A549 (cell line): Measurements from ENCODE around the gene ASB1. TPM values are rescaled to one million over a fixed set of nuclear protein-coding genes. Genes with fewer than 3 reads are reported as not detected.

Source experiments
- ATAC-seq, 2 experiments: fragments of 200-7000 bp in 1 of 2; fragments of >200 bp in 1 of 2; cut with Nextera tagmentation in 1 of 2; cut with Tn5 transposase in 1 of 2; 3 replicates each; pipeline versions ENCODE4 v1.8.0 to v1.9.1; 2018 to 2020; ENCODE audit warnings: mild to moderate bottlenecking in 1 of 2, moderate library complexity in 1 of 2
- CTCF ChIA-PET: fragments of 300-600 bp; sonication (Branson Sonifier 250); formaldehyde crosslinking; extraction: SDS; loops from one replicate; lab custom pipeline; 2021; ENCODE audit warnings: antibody characterized with exemption, inconsistent platforms; lab: Yijun Ruan, JAX
- POLR2A ChIA-PET: fragments of 350-600 bp; formaldehyde crosslinking; extraction: SDS; loops from one replicate; lab custom pipeline; 2021; ENCODE audit warnings: antibody characterized with exemption, inconsistent platforms; lab: Yijun Ruan, JAX
- DNase-seq, 2 experiments: peaks; one replicate each; pipeline versions ENCODE4 v3.0.0 to v3.0.0-alpha.2; 2011 to 2016; ENCODE audit warnings: low read depth in 1 of 2, low spot score in 1 of 2
- FAIRE-seq: peaks from 2 replicates; lab custom pipeline; 2011; peaks lifted over from hg19 to GRCh38; lab: Jason Lieb, UNC
- H3K27ac ChIP-seq, 2 experiments: fragments of >200 bp; sonication (Bioruptor Twin); formaldehyde crosslinking; 3 replicates each; pipeline ENCODE4 v1.5.1; 2016 to 2017
- H3K4me1 ChIP-seq: fragments of >200 bp; sonication (Bioruptor Twin); formaldehyde crosslinking; 3 replicates; pipeline ENCODE4 v1.6.1; 2016
- H3K4me2 ChIP-seq: fragments of >200 bp; sonication (Bioruptor Twin); formaldehyde crosslinking; 3 replicates; pipeline ENCODE4 v1.6.1; 2016
- H3K4me3 ChIP-seq: fragments of >200 bp; sonication (Bioruptor Twin); formaldehyde crosslinking; 3 replicates; pipeline ENCODE4 v1.5.1; 2016
- H3K9me3 ChIP-seq: fragments of >200 bp; sonication (Bioruptor Twin); formaldehyde crosslinking; 3 replicates; pipeline ENCODE4 v1.6.1; 2016
- BCL3 ChIP-seq: fragments of >200 bp; sonication (Bioruptor Twin); formaldehyde crosslinking; IDR thresholded peaks from 3 replicates; pipeline ENCODE4 v1.6.1; 2016
- CBX2 ChIP-seq: fragments of 200-600 bp; sonication (generic); IDR thresholded peaks from 2 replicates; pipeline ENCODE4 v1.6.1; 2016; ENCODE audit warnings: low read depth, mild to moderate bottlenecking, borderline replicate concordance
- CBX8 ChIP-seq: fragments of 200-600 bp; sonication (generic); IDR thresholded peaks from 2 replicates; pipeline ENCODE4 v1.6.1; 2016
- CTCF ChIP-seq: fragments of >200 bp; sonication (Bioruptor Twin); formaldehyde crosslinking; IDR thresholded peaks from 3 replicates; pipeline ENCODE4 v1.5.1; 2016
- E2F6 ChIP-seq: IDR thresholded peaks from 2 replicates; pipeline ENCODE4 v1.6.1; 2012; ENCODE audit warnings: low read depth, borderline replicate concordance
- EHMT2 ChIP-seq: fragments of 200-600 bp; sonication (generic); IDR thresholded peaks from 2 replicates; pipeline ENCODE4 v1.6.1; 2016; ENCODE audit warnings: antibody characterized with exemption, low read depth, mild to moderate bottlenecking, moderate library complexity
- EP300 ChIP-seq, 2 experiments: fragments of >200 bp; sonication (Bioruptor Twin); formaldehyde crosslinking; IDR thresholded peaks; 2 replicates in 1 of 2; 3 replicates in 1 of 2; pipeline ENCODE4 v1.6.1; 2016 to 2017
- HDAC2 ChIP-seq: fragments of 200-600 bp; sonication (generic); IDR thresholded peaks from 2 replicates; pipeline ENCODE4 v1.6.1; 2016
- HOXA7 ChIP-seq: fragments of 250-450 bp; sonication (Bioruptor Pico); IDR thresholded peaks from 2 replicates; pipeline ENCODE4 v1.5.0; 2020; ENCODE audit warnings: mild to moderate bottlenecking, moderate library complexity
- HOXB5 ChIP-seq: fragments of 250-450 bp; sonication (Bioruptor Pico); IDR thresholded peaks from 2 replicates; pipeline ENCODE4 v1.5.0; 2020; ENCODE audit warnings: mild to moderate bottlenecking, moderate library complexity
- JUNB ChIP-seq: fragments of >200 bp; sonication (Bioruptor Twin); formaldehyde crosslinking; IDR thresholded peaks from 2 replicates; pipeline ENCODE4 v1.6.1; 2016
- KDM1A ChIP-seq: fragments of 200-600 bp; sonication (generic); IDR thresholded peaks from 2 replicates; pipeline ENCODE4 v1.6.1; 2016; ENCODE audit warnings: low read depth, mild to moderate bottlenecking
- KDM5A ChIP-seq: fragments of 200-600 bp; sonication (generic); IDR thresholded peaks from 2 replicates; pipeline ENCODE4 v1.6.1; 2016; ENCODE audit warnings: antibody characterized with exemption, mild to moderate bottlenecking
- MAX ChIP-seq: IDR thresholded peaks from 2 replicates; pipeline ENCODE4 v1.6.1; 2012
- NFE2L2 ChIP-seq: fragments of 150-350 bp; conservative IDR thresholded peaks from 2 replicates; pipeline ENCODE4 v1.6.1; 2014; ENCODE audit warnings: low read length
- NPAS2 ChIP-seq: fragments of 250-450 bp; sonication (Bioruptor Pico); IDR thresholded peaks from 2 replicates; pipeline ENCODE4 v1.8.0; 2022; ENCODE audit warnings: mild to moderate bottlenecking, moderate library complexity, borderline replicate concordance
- NR3C1 ChIP-seq: fragments of >200 bp; sonication (Bioruptor Twin); formaldehyde crosslinking; IDR thresholded peaks from 3 replicates; pipeline ENCODE4 v1.6.1; 2017
- PHF8 ChIP-seq: fragments of 200-600 bp; sonication (generic); IDR thresholded peaks from 2 replicates; pipeline ENCODE4 v1.6.1; 2016; ENCODE audit warnings: low read depth, mild to moderate bottlenecking, antibody characterized with exemption, moderate library complexity, borderline replicate concordance
- POLR2A ChIP-seq: IDR thresholded peaks from 2 replicates; pipeline ENCODE4 v1.6.1; 2012; ENCODE audit warnings: mild to moderate bottlenecking, low read length
- RFX5 ChIP-seq: fragments of 450-650 bp; IDR thresholded peaks from 2 replicates; pipeline ENCODE4 v1.7.1; 2014; ENCODE audit warnings: antibody characterized with exemption, mild to moderate bottlenecking, moderate library complexity
- SREBF2 ChIP-seq: fragments of 450-650 bp; IDR thresholded peaks from 2 replicates; pipeline ENCODE4 v1.6.1; 2014; ENCODE audit warnings: mild to moderate bottlenecking, moderate library complexity
- ZC3H11A ChIP-seq: fragments of 450-650 bp; IDR thresholded peaks from 2 replicates; pipeline ENCODE4 v1.6.1; 2014; ENCODE audit warnings: antibody characterized with exemption, mild to moderate bottlenecking
- ZFP36 ChIP-seq: fragments of 450-650 bp; IDR thresholded peaks from 2 replicates; pipeline ENCODE4 v1.6.1; 2014; ENCODE audit warnings: borderline replicate concordance; ENCODE audit not compliant: partially characterized antibody
- ZSCAN20 ChIP-seq: fragments of 250-450 bp; sonication (Bioruptor Pico); IDR thresholded peaks from 2 replicates; pipeline ENCODE4 v1.8.0; 2022; ENCODE audit warnings: mild to moderate bottlenecking, moderate library complexity
- WGBS: methylation state at CpG from one replicate; pipeline ENCODE4 v1.1.6; 2017; ENCODE audit errors: missing lambda C conversion rate; 5-methylcytosine and 5-hydroxymethylcytosine counted together
- polyA plus RNA-seq, 4 experiments: library from polyadenylated mRNA; depleted of rRNA in 3 of 4; stranded (reverse); fragments of >200 nt; fragmentation: RNase III in 1 of 4; extraction: RNeasy Plus Mini Kit Qiagen cat#74134 plus additional on column Dnase treatment in 1 of 4; gene quantifications; 2 replicates in 3 of 4; 3 replicates in 1 of 4; pipeline ENCODE4 v1.2.3, GENCODE V29; 2011 to 2017
- TF ChIP-seq, protein P1 (sequence below): fragments of 450-650 bp; IDR thresholded peaks from 2 replicates; pipeline ENCODE4 v1.6.1; 2014; ENCODE audit warnings: antibody characterized with exemption

ASB1 gene
- polyA plus RNA-seq, 2 of the 4 experiments (the other 2 are of a cell fraction) = 24.6 to 42.7 TPM

GRCh38 chr2:238391042-238391689 is 35.6 kb upstream of the ASB1 start:
- Histone ChIP-seq H3K4me1 (no peaks in the 10 kb centered on the region), H3K4me2 (no peak overlapping the region), H3K4me3 (no peak overlapping the region), H3K9me3 (no peaks in the 10 kb centered on the region)
- ChIA-PET POLR2A (no interaction called here), CTCF (interaction anchor here (0.9 to 1.6 kb wide), 4 partner anchors 9 to 34 kb away, joined by 3 to 10 read pairs (median 4); no protein-coding TSS in a partner anchor)
- FAIRE-seq (no peak), ATAC-seq (no peak)
- WGBS = 94% methylated on average over 6 of the region's 6 CpGs
- TF ChIP-seq, protein P1, sequence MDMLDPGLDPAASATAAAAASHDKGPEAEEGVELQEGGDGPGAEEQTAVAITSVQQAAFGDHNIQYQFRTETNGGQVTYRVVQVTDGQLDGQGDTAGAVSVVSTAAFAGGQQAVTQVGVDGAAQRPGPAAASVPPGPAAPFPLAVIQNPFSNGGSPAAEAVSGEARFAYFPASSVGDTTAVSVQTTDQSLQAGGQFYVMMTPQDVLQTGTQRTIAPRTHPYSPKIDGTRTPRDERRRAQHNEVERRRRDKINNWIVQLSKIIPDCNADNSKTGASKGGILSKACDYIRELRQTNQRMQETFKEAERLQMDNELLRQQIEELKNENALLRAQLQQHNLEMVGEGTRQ = no peak
- TF ChIP-seq EP300 (IDR thresholded peaks at IDR 0.05) = no peak
- TF ChIP-seq RFX5 = no peak
- no peak for TF ChIP-seq NR3C1
- no peak for TF ChIP-seq SREBF2
- TF ChIP-seq HDAC2 = no peak
- TF ChIP-seq CTCF = no peak
- TF ChIP-seq HOXA7 (CRISPR knock-in tag) = no peak
- TF ChIP-seq, all 56 proteins: peak for 0
- no peak for DNase-seq
- H3K27ac ChIP-seq = no peak overlapping the region

DNA sequence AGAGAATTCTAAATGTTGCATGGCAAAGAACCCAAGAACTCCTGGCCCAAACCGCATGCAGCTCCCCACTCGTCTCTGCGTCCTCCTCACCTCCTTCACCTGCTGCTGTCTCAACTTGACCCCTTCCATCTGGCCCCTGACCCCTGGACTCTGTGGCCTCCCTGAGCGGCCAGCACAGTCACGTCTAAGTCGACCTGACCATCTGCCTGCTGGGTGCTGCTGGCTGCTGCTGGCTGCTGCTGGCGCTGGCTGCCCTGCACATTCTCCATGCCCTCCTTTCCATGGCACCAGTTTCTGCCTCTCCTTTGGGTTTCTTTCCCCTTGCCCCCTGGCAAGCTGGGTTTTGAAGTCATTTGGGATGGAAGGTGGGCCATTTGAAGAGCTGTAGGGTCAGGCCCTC is 30.1 kb upstream of the ASB1 start:
- Histone ChIP-seq H3K9me3 (no peaks in the 10 kb centered on the region), H3K27ac (no peak overlapping the region)
- TF ChIP-seq CBX2 = no peak
- no peak for TF ChIP-seq HDAC2
- no peak for TF ChIP-seq CBX8
- TF ChIP-seq ZC3H11A = no peak
- no peak for TF ChIP-seq POLR2A
- no peak for TF ChIP-seq CTCF
- TF ChIP-seq ZFP36 = no peak
- TF ChIP-seq PHF8 = no peak
- no peak for TF ChIP-seq KDM5A
- TF ChIP-seq MAX = no peak
- TF ChIP-seq HOXB5 = no peak
- no peak for TF ChIP-seq ZSCAN20
- TF ChIP-seq E2F6 = no peak
- TF ChIP-seq BCL3 = no peak
- no peak for TF ChIP-seq KDM1A
- TF ChIP-seq JUNB = no peak
- TF ChIP-seq HOXA7 (CRISPR knock-in tag) = no peak
- no peak for TF ChIP-seq NFE2L2
- TF ChIP-seq NPAS2 (CRISPR knock-in tag) = no peak
- no peak for TF ChIP-seq EHMT2
- TF ChIP-seq, all 56 proteins: peak for 0
- ChIA-PET POLR2A (no interaction called here), CTCF (interaction anchor here (0.8 to 1.5 kb wide), 3 partner anchors 26 to 710 kb away, joined by 3 read pairs; no protein-coding TSS in a partner anchor)
- Histone ChIP-seq H3K4me1 (no peaks in the 10 kb centered on the region), H3K4me2 (no peak overlapping the region), H3K4me3 (no peak overlapping the region)
- no peak for ATAC-seq
- no peak for FAIRE-seq
- WGBS = 95% methylated on average over 7 of the region's 7 CpGs
- no peak for DNase-seq
